Activated T-helper 17 cell treated with anti-CD3 and anti-CD28 coated beads, Interleukin-2, amount 50 U/mL, for 72 hours (primary cell): ENCODE results near the gene CLCA4. TPM values are rescaled to one million over a fixed set of nuclear protein-coding genes. Genes with fewer than 3 reads are reported as not detected.

Experiments used
- ATAC-seq: fragments of 150-1000 bp; cut with Tn5 transposase; replicated peaks from 2 replicates; pipeline ENCODE4 v1.10.0; 2021; ENCODE audit warnings: mild to moderate bottlenecking, moderate library complexity
- H3K27ac Mint-ChIP-seq: one replicate; pipeline ENCODE4 v1.8.0; 2022; ENCODE audit warnings: mixed read lengths
- H3K27me3 Mint-ChIP-seq: one replicate; pipeline ENCODE4 v1.8.0; 2022; ENCODE audit warnings: mixed read lengths
- H3K36me3 Mint-ChIP-seq: one replicate; pipeline ENCODE4 v1.8.0; 2022; ENCODE audit warnings: low read depth, mild to moderate bottlenecking, mixed read lengths
- H3K4me1 Mint-ChIP-seq: one replicate; pipeline ENCODE4 v1.8.0; 2022; ENCODE audit warnings: mixed read lengths
- H3K4me3 Mint-ChIP-seq: one replicate; pipeline ENCODE4 v1.8.0; 2022; ENCODE audit warnings: mild to moderate bottlenecking, mixed read lengths
- H3K9me3 Mint-ChIP-seq: one replicate; pipeline ENCODE4 v1.8.0; 2022; ENCODE audit warnings: mixed read lengths
- total RNA-seq, 2 donors: library from RNA; stranded (reverse); gene quantifications; one replicate each; pipeline ENCODE4 v1.2.3, GENCODE V29; 2022

Gene CLCA4
- total RNA-seq, 2 donors from 2014 or later = not detected

DNA sequence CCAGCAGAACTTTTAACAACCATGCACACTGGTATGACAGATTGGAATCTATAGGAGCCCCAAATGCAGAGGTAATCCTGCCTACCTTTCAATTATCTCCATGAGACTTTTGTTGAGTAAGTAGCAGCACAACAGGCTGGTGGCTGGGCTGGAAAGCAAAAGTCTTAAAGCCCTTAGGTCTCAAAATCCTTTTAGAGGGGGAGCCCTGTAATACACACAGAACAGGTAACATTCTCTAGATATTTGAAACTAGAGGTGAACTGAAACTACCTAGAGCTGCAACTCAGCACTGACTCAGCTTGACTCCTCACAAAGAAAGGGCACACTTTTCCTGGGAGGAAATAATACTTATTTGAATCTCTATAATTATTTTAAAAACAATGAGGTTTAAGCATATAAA is 71.5 kb downstream of the CLCA4 start:
- peaks cover 16% of the 10 kb centered on the region for H3K27me3 Mint-ChIP-seq
- H3K27ac Mint-ChIP-seq = no peak overlapping the region
- ATAC-seq = no peak
- no peaks in the 10 kb centered on the region for H3K4me1 Mint-ChIP-seq
- no peaks in the 10 kb centered on the region for H3K36me3 Mint-ChIP-seq
- no peak overlapping the region for H3K4me3 Mint-ChIP-seq
- H3K9me3 Mint-ChIP-seq = peaks cover 7% of the 10 kb centered on the region

DNA sequence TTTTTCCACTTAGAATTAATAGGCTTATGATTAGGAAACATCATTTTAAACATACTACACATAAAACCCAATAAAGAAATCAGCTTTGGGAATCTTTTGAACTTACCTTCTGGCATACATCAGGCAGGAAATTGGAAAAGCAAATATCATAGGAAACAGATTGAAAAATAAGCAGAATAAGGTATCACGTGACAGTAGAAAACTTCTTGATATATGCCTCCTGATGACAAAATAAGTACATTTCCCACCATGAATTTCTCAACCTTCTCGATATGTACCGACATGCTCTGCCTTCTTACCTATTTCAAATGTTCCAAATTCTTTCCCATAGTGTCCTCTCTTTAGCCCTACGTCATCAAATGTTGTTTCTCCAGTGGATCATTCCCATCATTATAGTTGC is 72.4 kb downstream of the CLCA4 start:
- Mint-ChIP-seq H3K27me3 (peaks cover 16% of the 10 kb centered on the region), H3K36me3 (no peaks in the 10 kb centered on the region), H3K9me3 (peaks cover 5% of the 10 kb centered on the region), H3K27ac (no peak overlapping the region), H3K4me3 (no peak overlapping the region), H3K4me1 (no peaks in the 10 kb centered on the region)
- ATAC-seq = no peak

DNA sequence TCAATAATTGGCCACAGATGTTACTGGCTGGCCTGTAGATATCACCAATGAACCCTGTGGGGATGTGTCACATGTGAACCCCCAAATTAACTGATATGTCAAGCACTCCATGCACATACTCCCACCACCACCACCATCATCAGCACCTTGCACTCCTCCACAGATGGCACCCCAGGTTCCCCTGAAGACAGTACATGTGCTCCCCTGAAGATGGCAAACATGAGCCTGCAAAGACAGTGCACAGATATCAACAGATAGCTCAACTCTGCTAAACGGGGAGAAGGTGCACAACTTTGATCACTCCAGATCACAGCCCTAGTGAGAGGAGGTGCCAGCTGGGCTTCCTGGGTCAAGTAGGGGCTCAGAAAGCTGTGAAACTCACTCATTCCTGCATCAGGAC is 74.4 kb downstream of the CLCA4 start:
- Mint-ChIP-seq H3K4me1 (no peaks in the 10 kb centered on the region), H3K27me3 (peaks cover 13% of the 10 kb centered on the region), H3K9me3 (no peaks in the 10 kb centered on the region), H3K36me3 (no peaks in the 10 kb centered on the region), H3K4me3 (no peak overlapping the region), H3K27ac (no peak overlapping the region)
- no peak for ATAC-seq

Other genes starting within 250 kb of the CLCA4 start
- gene ODF2L, start 150.8 kb upstream of the CLCA4 start, total RNA-seq = 10 to 100 TPM; 45.8 to 65.8 TPM
- not detected for gene CLCA2, start 122.9 kb upstream of the CLCA4 start, total RNA-seq
- not detected for gene CLCA1, start 78.2 kb upstream of the CLCA4 start, total RNA-seq
- 10 to 100 TPM; 57.0 to 67.7 TPM for gene SH3GLB1, start 157.5 kb downstream of the CLCA4 start, total RNA-seq